Stimulated activated CD4-positive, alpha-beta T cell treated with anti-CD3 and anti-CD28 coated beads, Interleukin-12 subunit alpha, Interleukin-12 subunit beta, amount 100 ng/mL, for 4 hours (primary cell): Measurements from ENCODE around the gene HOXD8.

Source experiments
- DNase-seq: peaks from one replicate; pipeline ENCODE4 v3.0.0-alpha.2; 2020

HOXD8 gene

DNA sequence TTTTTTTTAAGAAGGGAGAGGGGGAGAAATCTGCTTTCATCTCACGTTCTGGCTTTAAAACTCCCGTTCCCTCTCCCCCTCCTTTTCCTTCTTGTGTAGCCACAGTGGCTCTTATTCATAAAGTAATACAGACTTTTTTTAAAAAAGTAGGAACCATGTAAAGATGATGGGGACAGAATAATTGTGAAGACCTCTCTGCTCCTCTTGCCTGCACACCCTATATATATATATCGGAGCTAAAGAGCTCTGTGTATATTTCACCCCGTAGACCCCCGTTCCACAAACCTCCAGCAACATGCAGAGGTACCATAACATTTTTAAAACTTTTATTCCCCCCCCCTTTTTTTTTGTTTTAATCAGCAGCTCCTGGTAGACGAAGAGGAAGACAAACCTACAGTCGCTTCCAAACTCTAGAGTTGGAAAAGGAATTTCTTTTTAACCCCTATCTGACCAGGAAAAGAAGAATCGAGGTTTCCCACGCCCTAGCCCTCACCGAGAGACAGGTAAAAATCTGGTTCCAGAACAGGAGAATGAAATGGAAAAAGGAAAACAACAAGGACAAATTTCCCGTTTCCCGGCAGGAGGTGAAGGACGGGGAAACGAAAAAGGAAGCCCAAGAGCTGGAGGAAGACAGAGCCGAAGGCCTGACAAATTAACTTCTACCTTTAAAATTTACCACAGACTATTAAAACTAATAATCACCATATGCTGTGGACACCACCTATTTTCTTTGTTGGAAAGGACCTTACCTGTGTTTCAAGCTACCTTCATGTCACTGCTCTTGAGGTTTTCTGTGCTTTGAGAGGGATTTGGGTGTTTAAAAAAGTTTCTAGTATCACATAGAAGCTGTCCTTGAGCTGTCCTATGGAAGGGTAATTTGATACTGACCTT lies 1.7 kb downstream of the HOXD8 start:
- DNase-seq: no peak

- no peak for DNase-seq
Measured at GRCh38 chr2:176131848-176132158, 2.3 kb downstream of the HOXD8 start.

- DNase-seq: no peak
Measured at GRCh38 chr2:176132205-176133171, 3.0 kb downstream of the HOXD8 start.

DNA sequence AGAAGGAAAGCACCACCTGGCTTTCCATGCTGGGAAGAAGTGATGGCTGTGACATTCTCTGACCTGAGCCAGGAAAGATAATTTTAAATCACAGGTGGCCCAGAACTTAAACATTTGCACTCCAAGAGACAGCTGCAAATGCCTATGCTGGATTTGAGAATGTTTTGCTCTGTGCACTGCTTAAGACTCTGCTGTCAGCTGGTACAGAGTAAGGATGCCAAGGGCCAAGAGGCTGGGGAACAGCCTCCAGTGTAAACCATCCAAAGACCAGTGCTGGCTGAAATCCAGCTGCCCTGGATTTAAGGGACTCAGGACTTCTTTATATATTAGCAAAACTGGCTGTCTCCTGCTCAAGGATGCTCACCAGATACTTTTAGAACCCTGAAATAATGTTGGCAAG lies 3.9 kb downstream of the HOXD8 start:
- DNase-seq: no peak

GRCh38 chr2:176134035-176134434 lies 4.5 kb downstream of the HOXD8 start:
- no peak for DNase-seq

DNA sequence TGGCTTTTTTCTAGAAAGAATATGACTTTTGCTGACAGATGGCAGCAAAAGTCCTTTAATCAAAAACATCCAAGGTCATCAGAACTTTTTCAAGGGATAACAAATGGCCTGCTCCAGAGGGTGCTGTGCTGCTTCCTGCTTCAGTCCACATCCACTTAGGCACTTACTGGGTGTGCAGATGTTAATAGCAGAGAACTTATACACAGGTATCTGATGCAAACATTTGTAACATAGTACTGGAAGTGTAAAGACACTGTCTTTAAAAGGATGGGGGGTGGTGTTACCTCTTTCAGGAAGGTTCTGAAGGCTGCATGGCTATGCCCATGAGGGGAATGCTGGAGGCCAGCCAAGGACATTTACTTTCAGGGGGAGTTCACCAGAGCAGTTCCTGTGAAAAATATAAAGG lies 5.5 kb downstream of the HOXD8 start:
- DNase-seq: no peak

DNA sequence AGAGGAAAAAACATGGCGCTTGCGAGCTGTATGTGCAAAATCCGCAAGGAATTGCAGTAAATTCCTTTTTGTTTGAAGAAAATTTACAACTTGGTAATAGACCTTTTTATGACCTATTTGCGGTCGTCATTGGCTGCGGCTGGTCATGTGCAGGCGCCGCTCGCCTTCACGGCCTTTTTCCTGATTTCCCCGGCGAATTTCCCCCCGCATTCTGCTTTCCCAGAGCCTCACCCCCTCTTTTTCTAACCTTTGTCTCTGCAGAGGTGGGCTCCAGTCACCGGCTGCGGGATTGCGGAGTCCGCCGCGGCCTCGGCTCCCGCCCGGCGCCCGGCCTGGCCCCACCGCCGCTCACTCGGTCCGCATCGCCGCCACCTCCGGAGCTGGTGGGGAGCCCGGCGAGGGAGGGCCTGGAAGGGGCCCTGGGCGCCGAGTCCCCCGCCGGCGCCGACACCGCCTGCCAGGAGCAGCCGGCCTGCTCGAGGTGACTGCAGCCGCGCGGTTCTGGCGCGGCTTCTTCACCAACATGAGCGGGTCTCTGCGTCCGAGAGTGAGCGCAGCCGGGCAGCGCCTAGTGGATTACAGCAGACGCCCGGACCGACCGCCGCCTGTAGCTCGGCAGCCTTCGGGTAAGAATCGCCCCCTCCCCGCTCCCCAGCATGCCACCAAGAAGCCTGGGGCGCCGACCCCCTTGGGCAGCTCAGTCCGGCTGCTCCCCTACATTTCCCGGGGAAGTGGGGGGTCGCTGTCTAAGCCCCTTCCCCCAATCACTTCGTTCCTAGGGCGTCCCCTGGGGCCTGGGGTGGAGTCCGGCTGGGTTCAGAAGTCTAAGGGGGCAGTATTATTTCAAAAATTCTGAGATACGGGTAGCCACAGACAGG lies 7.1 kb downstream of the HOXD8 start:
- no peak for DNase-seq

GRCh38 chr2:176137252-176137580 lies 7.7 kb downstream of the HOXD8 start:
- no peak for DNase-seq

GRCh38 chr2:176137906-176138305 lies 8.4 kb downstream of the HOXD8 start:
- DNase-seq: no peak

- no peak for DNase-seq
Measured at GRCh38 chr2:176138526-176138922, 9.0 kb downstream of the HOXD8 start.

DNA sequence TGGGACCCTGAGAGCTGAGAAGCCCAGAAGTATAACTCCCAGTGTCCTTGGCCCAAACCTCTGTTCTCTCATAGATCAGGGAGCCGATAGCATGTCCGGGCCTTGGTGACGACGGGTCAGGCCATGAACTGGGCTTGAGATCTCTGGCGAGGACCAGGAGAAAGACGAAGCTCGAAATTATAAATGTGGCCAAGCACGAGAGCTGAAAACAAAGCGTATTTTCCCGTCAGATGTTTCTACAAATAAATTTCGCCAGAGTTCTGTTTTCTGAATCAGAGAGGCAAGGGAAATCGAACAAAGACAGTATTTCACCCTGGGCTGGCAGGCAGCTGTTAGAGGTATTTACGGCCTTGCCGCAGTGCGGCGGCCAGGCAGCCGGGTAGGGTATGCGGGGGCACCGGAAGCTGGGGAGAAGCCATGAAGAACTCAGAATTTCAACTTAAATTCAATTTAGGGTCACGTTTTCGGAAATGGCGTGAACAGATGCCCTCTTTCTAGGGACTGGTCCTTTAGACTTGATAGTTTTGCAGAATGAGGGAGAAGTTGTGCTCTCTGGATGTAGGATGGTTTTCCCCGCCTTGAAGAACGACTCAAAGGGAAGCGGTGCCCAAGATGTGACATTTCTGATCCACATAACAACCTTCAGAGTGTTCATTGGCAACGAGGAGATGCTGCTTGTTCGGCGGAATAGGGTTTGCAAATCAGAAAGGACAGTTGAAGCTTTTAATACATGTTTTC lies 9.6 kb downstream of the HOXD8 start:
- DNase-seq: no peak

GRCh38 chr2:176139661-176140512 lies 10.4 kb downstream of the HOXD8 start:
- DNase-seq: no peak

GRCh38 chr2:176140513-176141317 lies 11.2 kb downstream of the HOXD8 start:
- DNase-seq: peak; percentile 62

- DNase-seq: no peak
Measured at GRCh38 chr2:176142281-176142680, 12.8 kb downstream of the HOXD8 start.

GRCh38 chr2:176145085-176145969 lies 15.8 kb downstream of the HOXD8 start:
- DNase-seq: no peak

DNA sequence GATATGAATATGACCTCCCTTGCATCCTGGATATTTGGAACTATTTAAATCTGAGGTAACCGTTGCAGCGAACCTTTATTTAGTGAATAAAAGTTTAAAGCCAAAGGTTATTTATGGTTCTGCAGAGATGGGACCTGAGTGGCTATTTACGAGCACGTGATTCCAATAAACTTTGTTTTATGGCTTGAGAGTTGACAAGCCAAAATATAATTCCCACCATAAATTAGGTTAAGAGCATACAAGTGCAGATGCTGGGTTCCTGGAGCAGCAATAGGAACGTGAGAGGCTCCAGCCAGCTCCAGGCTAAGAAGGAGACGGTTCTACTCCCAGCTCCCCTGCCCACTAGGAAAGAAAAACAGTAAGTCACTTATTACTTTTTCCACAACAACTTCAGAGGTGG lies 16.6 kb downstream of the HOXD8 start:
- DNase-seq: no peak

DNA sequence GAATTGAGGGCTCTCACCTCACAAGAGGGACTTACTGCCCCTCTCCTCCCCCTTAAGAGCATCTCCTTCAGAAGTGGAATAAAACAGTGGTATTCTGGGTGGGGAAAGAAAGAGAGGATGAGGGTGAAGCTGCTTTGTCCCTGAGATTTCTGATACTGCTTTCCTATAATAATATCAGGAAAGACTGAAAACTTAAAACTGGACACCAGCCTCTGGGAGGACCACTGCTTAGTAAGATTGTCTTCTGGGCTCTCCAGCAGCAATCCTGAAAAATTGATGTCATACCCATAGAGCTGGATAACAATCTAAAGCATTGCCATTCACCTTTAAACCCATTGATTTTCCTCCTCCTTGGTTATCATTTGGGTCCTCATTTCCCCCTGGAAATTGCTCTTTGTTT lies 17.1 kb downstream of the HOXD8 start:
- DNase-seq: no peak

DNA sequence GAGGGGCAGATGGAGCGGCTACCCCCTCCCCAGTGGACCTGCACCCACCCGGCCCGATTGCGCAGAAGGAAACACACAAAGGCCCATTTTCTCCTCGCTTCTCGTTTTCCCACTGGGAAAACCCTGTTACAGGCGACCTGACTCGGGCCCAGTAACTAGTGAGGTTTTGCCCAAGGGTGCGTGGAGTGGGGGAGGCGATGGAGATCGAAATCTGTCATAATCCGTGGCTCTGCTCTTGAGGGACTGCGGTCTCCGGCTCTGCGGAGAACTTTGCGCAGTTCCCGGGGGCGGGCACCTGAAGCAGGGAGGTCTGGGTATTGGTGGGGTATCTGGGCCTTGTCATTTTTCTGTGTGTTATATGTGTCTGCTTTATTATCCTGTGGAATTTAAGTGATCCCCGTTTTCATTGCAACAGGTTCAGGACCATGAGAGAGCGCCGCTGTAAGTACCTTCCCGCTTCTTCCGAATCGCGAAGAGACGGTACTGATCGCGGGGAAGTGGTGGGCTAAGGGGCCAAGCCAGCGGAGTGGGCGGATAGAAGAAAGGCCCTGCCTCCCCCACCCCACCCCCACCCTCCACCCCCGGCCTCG lies 17.8 kb downstream of the HOXD8 start:
- DNase-seq: no peak
